H1 (cell line): Measurements from ENCODE around the gene UPF2. TPM values are rescaled to one million over a fixed set of nuclear protein-coding genes. Genes with fewer than 3 reads are reported as not detected.

Source experiments
- BACH1 ChIP-seq: IDR thresholded peaks from 2 replicates; pipeline ENCODE4 v1.6.1; 2012; ENCODE audit warnings: low read length, improper control_type of control experiment
- CTBP2 ChIP-seq: IDR thresholded peaks from 2 replicates; pipeline ENCODE4 v1.7.0; 2011; ENCODE audit warnings: borderline replicate concordance, mild to moderate bottlenecking, moderate library complexity, mixed read lengths, low read length; ENCODE audit not compliant: insufficient read depth, insufficient read length
- CTCF ChIP-seq, 3 experiments: IDR thresholded peaks; 1 replicate in 2 of 3; 2 replicates in 1 of 3; pipeline versions ENCODE4 v1.5.1 to v1.6.1; 2011; ENCODE audit warnings: low read length in 3 of 3, mild to moderate bottlenecking in 3 of 3, inconsistent platforms in 2 of 3, low read depth in 1 of 3, moderate library complexity in 1 of 3; ENCODE audit not compliant: insufficient read depth in 1 of 3; ENCODE audit errors: control extremely low read depth in 1 of 3
- EP300 ChIP-seq, 2 experiments: IDR thresholded peaks; 1 replicate in 1 of 2; 2 replicates in 1 of 2; pipeline ENCODE4 v1.6.1; 2011 to 2012; ENCODE audit warnings: low read depth in 2 of 2, low read length in 2 of 2, mild to moderate bottlenecking in 2 of 2, borderline replicate concordance in 1 of 2, inconsistent platforms in 1 of 2, moderate library complexity in 1 of 2
- GABPA ChIP-seq: IDR thresholded peaks from 2 replicates; pipeline ENCODE4 v1.6.1; 2011; ENCODE audit warnings: mild to moderate bottlenecking, low read length, moderate library complexity, borderline replicate concordance; ENCODE audit not compliant: insufficient read depth
- GTF2F1 ChIP-seq: IDR thresholded peaks from 2 replicates; pipeline ENCODE4 v1.6.1; 2012; ENCODE audit warnings: low read depth, low read length, improper control_type of control experiment, borderline replicate concordance
- HDAC6 ChIP-seq: IDR thresholded peaks from one replicate; pipeline ENCODE4 v1.7.1; 2012; ENCODE audit warnings: low read depth, mild to moderate bottlenecking, inconsistent platforms, low read length, moderate library complexity
- JUN ChIP-seq: IDR thresholded peaks from 2 replicates; pipeline ENCODE4 v1.6.1; 2011; ENCODE audit warnings: low read depth, mild to moderate bottlenecking, improper control_type of control experiment, low read length
- KDM5A ChIP-seq: fragments of 200-600 bp; IDR thresholded peaks from 2 replicates; pipeline ENCODE4 v1.7.1; 2012; ENCODE audit warnings: mild to moderate bottlenecking, low read length, inconsistent platforms, mixed read lengths
- NRF1 ChIP-seq: IDR thresholded peaks from 2 replicates; pipeline ENCODE4 v1.6.1; 2011; ENCODE audit warnings: mild to moderate bottlenecking, low read depth, low read length, improper control_type of control experiment
- POLR2AphosphoS5 ChIP-seq: IDR thresholded peaks from 2 replicates; pipeline ENCODE4 v1.6.1; 2011; ENCODE audit warnings: low read depth, low read length
- RAD21 ChIP-seq, 2 experiments: IDR thresholded peaks in 1 of 2; conservative IDR thresholded peaks in 1 of 2; 2 replicates each; pipeline ENCODE4 v1.6.1; 2011; ENCODE audit warnings: low read depth in 2 of 2, low read length in 2 of 2, improper control_type of control experiment in 1 of 2, inconsistent platforms in 1 of 2, mild to moderate bottlenecking in 1 of 2, moderate library complexity in 1 of 2
- RBBP5 ChIP-seq: IDR thresholded peaks from 2 replicates; pipeline ENCODE4 v1.7.1; 2012; ENCODE audit warnings: low read depth, mild to moderate bottlenecking, inconsistent platforms, low read length, moderate library complexity, borderline replicate concordance
- RXRA ChIP-seq: IDR thresholded peaks from 2 replicates; pipeline ENCODE4 v1.6.1; 2011; ENCODE audit warnings: low read depth, mild to moderate bottlenecking, low read length, moderate library complexity; ENCODE audit not compliant: insufficient read depth
- SIRT6 ChIP-seq: IDR thresholded peaks from one replicate; pipeline ENCODE4 v1.7.1; 2012; ENCODE audit warnings: low read length, inconsistent platforms
- SP2 ChIP-seq: IDR thresholded peaks from 2 replicates; pipeline ENCODE4 v1.6.1; 2012; ENCODE audit warnings: mild to moderate bottlenecking, low read length, inconsistent platforms
- SRF ChIP-seq: IDR thresholded peaks from 2 replicates; pipeline ENCODE4 v1.6.1; 2011; ENCODE audit warnings: mild to moderate bottlenecking, low read depth, low read length, moderate library complexity
- SUZ12 ChIP-seq: fragments of 200-600 bp; sonication (generic); IDR thresholded peaks from 2 replicates; pipeline ENCODE4 v1.6.1; 2012; ENCODE audit warnings: mild to moderate bottlenecking, inconsistent platforms, low read length, moderate library complexity, mixed read lengths
- TBP ChIP-seq: IDR thresholded peaks from 2 replicates; pipeline ENCODE4 v1.6.1; 2011; ENCODE audit warnings: low read depth, low read length, improper control_type of control experiment
- USF2 ChIP-seq: IDR thresholded peaks from 2 replicates; pipeline ENCODE4 v1.6.1; 2011; ENCODE audit warnings: low read length, improper control_type of control experiment
- YY1 ChIP-seq: IDR thresholded peaks from 2 replicates; pipeline ENCODE4 v1.6.1; 2011; ENCODE audit warnings: low read depth, mild to moderate bottlenecking, low read length
- polyA plus RNA-seq, 7 experiments: library from polyadenylated mRNA; depleted of rRNA in 3 of 7; stranded (reverse) in 5 of 7; unstranded in 2 of 7; fragments of >200 nt in 5 of 7; fragments of 200-250 nt in 2 of 7; gene quantifications; 1 replicate in 5 of 7; 2 replicates in 1 of 7; 4 replicates in 1 of 7; pipeline versions ENCODE4 v1.2.1 to v1.2.3, GENCODE V29; 2011 to 2013; ENCODE audit warnings: missing spikeins in 2 of 7, mixed read lengths in 2 of 7
- total RNA-seq: library from RNA; stranded (reverse); fragmentation: NEBNext Ultra II Directional; extraction: Animal tissue kit (Norgen Biotek cat#: 25700); gene quantifications from 2 replicates; pipeline ENCODE4 v1.2.1, GENCODE V29; 2021
- TF ChIP-seq, protein P1 (sequence below): IDR thresholded peaks from 2 replicates; pipeline ENCODE4 v1.6.1; 2012; ENCODE audit warnings: inconsistent platforms

Gene UPF2
- total and polyA plus RNA-seq, 2 of the 8 experiments (the other 6 are each of a cell fraction or from before 2014, with no cell fraction given): 6.2 to 32.8 TPM

GRCh38 chr10:12042409-12042796 is 206 bp downstream of the UPF2 start (continued):
- TF ChIP-seq BACH1 (no peak), RXRA (no peak), SP2 (no peak), EP300 (IDR thresholded peaks at IDR 0.05; ENCODE audit: borderline replicate concordance in 1 of 2, low read depth in 2 of 2, low read length in 2 of 2) (no peak), GABPA (no peak), GTF2F1 (no peak), YY1 (no peak), TBP (no peak; the same call in 1 of the 2 replicates), SRF (no peak), RBBP5 (peak; percentile 74; the same call in 1 of the 2 replicates), SUZ12 (no peak), USF2 (no peak), CTCF (IDR thresholded peaks at IDR 0.05; ENCODE audit: control extremely low read depth in 1 of 3, insufficient read depth in 1 of 3, low read depth in 1 of 3, low read length in 3 of 3) (no peak), CTBP2 (no peak), NRF1 (no peak), KDM5A (no peak), JUN (no peak), HDAC6 (no peak), RAD21 (IDR thresholded peaks at IDR 0.05 in 1 of 2, conservative IDR thresholded peaks at IDR 0.05 in 1 of 2; ENCODE audit: low read depth in 2 of 2, low read length in 2 of 2) (0 out of 4 replicates have a peak, but pooled peaks of 1 of the 2 experiments have one; percentile 3), SIRT6 (no peak), POLR2AphosphoS5 (peak; percentile 50; the same call in 1 of the 2 replicates)
- TF ChIP-seq, protein P1, sequence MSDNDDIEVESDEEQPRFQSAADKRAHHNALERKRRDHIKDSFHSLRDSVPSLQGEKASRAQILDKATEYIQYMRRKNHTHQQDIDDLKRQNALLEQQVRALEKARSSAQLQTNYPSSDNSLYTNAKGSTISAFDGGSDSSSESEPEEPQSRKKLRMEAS: no peak
